HG03135 (cell line): ENCODE data around the gene MUC5B.
"Not testable (repeated sequence)": the region's sequence is repeated elsewhere in the genome, so short reads cannot be mapped to it uniquely, and the experiment has no call there.

Experiments
- ATAC-seq: cut with Tn5 transposase; IDR thresholded peaks from one replicate; pipeline ENCODE4 v1.9.1; 2021; ENCODE audit warnings: mild to moderate bottlenecking, moderate library complexity; ENCODE audit not compliant: unreplicated experiment

MUC5B gene

DNA sequence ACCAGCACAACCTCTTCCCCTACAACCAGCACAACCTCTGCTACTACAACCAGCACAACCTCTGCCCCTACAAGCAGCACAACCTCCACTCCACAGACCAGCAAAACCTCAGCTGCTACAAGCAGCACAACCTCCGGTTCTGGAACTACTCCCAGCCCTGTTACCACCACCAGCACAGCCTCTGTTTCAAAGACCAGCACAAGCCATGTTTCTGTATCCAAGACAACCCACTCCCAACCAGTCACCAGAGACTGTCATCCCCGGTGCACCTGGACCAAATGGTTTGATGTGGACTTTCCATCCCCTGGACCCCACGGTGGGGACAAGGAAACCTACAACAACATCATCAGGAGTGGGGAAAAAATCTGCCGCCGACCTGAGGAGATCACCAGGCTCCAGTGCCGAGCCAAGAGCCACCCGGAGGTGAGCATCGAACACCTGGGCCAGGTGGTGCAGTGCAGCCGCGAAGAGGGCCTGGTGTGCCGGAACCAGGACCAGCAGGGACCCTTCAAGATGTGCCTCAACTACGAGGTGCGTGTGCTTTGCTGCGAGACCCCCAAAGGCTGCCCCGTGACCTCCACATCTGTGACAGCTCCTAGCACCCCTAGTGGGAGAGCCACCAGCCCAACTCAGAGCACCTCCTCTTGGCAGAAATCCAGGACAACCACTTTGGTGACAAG lies 34.3 kb upstream of the MUC5B start:
- not testable (repeated sequence) for ATAC-seq

DNA sequence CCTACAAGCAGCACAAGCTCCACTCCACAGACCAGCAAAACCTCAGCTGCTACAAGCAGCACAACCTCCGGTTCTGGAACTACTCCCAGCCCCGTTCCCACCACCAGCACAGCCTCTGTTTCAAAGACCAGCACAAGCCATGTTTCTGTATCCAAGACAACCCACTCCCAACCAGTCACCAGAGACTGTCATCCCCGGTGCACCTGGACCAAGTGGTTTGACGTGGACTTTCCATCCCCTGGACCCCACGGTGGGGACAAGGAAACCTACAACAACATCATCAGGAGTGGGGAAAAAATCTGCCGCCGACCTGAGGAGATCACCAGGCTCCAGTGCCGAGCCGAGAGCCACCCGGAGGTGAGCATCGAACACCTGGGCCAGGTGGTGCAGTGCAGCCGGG lies 33.0 kb upstream of the MUC5B start:
- ATAC-seq = not testable (repeated sequence)

DNA sequence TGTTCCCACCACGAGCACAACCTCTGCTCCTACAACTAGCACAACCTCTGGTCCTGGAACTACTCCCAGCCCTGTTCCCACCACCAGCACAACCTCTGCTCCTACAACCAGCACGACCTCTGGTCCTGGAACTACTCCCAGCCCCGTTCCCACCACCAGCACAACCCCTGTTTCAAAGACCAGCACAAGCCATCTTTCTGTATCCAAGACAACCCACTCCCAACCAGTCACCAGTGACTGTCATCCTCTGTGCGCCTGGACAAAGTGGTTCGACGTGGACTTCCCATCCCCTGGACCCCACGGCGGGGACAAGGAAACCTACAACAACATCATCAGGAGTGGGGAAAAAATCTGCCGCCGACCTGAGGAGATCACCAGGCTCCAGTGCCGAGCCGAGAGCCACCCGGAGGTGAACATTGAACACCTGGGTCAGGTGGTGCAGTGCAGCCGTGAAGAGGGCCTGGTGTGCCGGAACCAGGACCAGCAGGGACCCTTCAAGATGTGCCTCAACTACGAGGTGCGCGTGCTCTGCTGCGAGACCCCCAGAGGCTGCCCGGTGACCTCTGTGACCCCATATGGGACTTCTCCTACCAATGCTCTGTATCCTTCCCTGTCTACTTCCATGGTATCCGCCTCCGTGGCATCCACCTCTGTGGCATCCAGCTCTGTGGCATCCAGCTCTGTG lies 30.9 kb upstream of the MUC5B start:
- not testable (repeated sequence) for ATAC-seq

DNA sequence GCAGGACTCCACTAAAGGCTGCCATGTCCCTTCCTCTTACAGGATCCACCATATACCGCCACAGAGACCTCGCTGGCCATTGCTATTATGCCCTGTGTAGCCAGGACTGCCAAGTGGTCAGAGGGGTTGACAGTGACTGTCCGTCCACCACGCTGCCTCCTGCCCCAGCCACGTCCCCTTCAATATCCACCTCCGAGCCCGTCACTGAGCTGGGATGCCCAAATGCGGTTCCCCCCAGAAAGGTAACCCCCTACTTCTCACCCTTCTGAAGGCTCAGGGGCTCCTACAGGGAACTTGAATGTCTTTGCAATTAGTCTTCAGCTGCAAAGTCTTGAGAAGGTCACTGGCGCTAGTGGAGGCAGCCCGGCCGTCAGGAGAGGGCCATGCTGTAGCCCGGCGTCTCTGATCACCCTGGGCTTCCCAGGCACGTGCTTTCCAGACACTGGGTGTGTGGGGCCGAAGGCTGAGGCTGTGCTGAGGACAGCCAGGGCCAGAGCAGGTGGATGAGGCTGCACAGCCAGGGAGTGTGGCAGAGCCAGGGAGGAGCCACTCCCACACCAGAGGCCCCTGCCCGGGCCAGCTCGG lies 30.0 kb upstream of the MUC5B start:
- no peak for ATAC-seq

DNA sequence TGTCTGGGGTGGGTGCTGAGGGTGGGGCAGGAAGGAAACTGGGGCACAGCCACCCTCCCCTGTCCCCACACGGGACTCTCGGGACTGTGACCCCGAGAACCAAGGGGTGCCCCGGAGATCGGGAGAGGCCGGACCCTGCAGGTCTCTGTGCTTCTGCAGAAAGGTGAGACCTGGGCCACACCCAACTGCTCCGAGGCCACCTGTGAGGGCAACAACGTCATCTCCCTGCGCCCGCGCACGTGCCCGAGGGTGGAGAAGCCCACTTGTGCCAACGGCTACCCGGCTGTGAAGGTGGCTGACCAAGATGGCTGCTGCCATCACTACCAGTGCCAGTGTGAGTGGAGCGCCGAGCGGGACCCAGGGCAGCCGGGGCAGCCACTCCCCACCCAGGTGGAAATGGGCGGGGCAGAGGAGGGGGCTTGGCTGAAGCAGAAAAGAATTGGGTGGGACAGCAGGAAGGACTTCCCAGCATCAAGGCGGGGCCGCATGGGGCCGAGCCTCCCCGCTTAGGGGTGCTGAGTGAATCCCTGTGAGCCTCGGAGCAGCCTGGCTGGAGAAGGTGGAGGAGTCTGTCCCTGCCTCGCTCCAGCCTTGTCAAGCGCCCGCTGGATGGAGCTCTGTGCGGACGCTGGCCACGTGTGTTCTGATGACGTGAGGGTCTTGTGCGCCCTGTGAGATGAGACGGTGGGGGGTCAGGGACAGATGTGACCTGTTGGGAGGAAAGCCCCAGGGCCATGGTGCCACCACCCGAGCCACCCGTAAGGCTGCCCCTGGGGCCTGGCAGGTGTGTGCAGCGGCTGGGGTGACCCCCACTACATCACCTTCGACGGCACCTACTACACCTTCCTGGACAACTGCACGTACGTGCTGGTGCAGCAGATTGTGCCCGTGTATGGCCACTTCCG lies 29.3 kb upstream of the MUC5B start:
- ATAC-seq = no peak

DNA sequence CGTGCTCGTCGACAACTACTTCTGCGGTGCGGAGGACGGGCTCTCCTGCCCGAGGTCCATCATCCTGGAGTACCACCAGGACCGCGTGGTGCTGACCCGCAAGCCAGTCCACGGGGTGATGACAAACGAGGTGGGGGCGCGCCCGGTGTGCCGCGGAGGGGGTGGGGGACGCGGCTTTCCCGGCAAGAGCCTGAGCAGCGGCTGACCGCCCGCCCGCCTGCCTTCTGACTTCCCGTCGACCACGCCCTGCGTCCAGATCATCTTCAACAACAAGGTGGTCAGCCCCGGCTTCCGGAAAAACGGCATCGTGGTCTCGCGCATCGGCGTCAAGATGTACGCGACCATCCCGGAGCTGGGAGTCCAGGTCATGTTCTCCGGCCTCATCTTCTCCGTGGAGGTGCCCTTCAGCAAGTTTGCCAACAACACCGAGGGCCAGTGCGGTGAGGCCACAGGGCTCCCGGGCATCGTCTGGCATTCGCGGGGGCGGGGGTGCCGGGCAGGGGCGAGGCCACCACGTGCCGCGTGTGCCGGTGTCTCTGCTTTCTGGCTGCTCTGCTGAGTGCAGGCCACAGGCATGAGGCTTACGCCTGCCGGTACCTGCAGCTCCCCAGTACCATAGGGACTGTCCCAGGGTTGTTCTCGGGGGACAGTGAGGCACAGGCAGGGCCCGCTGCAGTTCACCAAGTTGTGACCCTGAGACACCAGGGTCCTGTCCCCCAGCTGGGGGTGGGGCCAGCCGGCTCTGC lies 28.5 kb upstream of the MUC5B start:
- ATAC-seq = no peak

DNA sequence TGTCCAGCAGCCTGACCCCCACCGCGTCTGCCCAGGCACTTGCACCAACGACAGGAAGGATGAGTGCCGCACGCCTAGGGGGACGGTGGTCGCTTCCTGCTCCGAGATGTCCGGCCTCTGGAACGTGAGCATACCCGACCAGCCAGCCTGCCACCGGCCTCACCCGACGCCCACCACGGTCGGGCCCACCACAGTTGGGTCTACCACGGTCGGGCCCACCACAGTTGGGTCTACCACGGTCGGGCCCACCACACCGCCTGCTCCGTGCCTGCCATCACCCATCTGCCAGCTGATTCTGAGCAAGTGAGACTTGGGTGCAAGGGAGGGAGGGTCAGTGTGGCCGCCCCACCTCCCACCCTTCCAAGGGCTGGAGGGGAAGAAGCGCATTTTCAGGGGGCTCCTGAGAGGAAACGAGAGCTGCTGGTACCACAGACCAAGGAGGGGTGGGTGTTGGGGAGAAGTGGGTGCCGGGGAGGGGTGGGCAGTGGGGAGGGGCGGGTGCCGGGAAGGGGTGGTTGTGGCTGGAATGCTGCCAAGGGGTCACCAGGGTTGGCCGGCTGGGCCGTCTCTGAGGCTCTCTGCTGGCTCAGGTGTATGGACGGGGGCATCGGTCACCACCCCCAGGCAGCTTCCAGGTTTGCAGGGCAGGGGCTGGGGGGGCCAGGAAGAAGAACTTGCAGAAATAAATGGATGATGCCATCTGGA lies 27.7 kb upstream of the MUC5B start:
- no peak for ATAC-seq

DNA sequence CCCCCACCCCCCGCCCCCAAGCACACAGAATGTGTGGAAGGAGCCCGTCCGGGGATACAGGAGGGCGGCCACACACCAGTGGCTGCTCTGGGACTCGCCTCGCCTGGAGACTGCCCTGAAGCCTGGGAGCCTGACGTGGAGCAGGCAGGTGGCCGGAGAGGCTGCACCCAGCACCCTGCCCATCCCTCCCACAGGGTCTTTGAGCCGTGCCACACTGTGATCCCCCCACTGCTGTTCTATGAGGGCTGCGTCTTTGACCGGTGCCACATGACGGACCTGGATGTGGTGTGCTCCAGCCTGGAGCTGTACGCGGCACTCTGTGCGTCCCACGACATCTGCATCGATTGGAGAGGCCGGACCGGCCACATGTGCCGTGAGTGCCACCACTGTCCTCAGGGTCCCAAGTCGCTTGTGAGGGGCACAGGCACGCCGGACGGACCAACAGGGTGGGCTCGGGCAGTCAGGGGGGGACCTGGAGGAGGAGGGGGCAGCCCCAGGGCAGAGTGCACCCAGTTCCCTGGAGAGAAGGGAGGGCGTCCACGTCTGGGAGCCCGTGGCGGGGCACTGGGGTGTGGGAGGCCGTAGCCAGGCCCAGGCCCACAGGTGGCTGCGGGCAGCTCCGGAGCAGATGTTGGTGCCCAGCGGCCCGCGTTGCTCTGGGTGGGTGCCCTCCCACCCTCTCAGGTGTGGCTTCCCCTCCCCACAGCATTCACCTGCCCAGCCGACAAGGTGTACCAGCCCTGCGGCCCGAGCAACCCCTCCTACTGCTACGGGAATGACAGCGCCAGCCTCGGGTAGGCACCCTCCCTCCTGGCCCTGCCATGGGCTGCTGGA lies 27.0 kb upstream of the MUC5B start:
- ATAC-seq = no peak

DNA sequence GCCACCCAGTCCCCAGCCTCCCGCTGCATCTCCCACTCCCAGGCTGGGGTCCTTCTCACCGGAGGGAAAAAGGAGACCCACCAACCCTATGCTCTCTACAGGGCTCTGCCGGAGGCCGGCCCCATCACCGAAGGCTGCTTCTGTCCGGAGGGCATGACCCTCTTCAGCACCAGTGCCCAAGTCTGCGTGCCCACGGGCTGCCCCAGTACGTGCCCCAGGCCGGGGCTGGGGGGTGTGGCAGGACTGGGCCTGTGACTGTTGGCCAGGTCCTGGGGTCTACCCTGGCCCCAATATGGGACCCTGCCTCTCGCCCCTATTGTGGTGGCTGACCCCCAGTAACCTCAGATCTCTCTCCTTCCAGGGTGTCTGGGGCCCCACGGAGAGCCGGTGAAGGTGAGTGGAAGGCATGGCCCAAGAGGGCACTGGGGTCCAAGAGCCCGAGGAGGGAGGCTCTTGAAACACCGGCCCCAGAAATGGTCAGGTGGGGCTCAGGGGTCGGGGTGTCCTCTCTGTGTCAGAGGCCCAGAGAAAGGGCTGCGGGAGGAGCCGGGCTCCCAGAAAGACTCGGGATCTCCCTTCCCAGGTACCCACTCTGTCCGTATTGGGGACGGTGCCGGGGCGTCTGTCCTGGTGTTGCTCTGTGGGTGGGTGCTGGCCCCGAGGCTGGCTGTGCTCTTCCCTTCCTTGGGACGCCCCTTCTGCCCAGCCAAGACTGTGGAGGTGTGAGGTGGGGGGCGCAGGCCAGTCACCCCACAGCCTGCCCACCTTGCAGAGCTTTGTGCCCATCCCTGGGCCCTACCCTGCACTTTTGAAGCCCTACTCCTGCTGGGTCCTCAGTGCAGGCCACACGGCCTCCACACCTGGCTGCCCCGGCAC lies 26.1 kb upstream of the MUC5B start:
- no peak for ATAC-seq

DNA sequence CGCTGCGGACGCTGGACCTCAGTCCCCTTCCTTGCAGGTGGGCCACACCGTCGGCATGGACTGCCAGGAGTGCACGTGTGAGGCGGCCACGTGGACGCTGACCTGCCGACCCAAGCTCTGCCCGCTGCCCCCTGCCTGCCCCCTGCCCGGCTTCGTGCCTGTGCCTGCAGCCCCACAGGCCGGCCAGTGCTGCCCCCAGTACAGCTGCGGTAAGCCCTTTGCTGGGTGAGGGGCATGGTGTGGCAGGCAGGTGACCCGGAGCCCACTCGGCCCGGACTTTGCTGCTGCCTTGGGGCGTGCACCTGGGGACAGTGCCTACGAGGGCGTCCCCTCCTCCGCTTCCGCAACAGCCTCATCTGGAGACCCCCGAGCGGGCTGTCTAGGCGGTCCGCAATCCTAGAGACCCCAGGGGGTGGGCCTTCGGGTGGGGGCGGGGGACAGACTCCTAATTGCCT lies 25.4 kb upstream of the MUC5B start:
- ATAC-seq = no peak

DNA sequence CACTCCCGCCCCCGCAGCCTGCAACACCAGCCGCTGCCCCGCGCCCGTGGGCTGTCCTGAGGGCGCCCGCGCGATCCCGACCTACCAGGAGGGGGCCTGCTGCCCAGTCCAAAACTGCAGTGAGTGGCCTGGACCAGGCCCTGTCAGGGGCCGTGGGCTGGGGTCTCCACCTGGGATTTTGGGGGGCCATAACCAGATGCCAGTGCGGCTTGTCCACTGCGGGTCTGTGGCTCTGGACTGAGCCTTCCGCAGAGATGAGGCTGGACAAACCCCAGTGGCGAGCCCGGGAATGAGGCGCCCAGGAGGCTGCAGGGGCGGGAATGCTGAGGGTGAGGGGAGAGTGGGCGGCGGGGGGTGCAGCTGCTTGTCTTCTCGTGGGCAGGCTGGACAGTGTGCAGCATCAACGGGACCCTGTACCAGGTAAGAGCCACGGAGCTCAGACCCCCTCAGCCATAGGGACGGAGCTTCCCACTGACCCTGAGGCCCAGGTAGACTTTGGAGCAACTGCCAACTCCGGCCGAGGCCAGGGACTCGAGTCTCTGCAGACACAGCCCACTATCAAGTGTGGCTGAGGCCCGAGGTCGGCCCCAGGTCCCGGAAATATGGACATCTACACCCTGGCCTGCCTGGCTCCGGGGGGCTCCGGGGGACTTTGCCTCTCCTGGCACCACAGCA lies 24.8 kb upstream of the MUC5B start:
- no peak for ATAC-seq

DNA sequence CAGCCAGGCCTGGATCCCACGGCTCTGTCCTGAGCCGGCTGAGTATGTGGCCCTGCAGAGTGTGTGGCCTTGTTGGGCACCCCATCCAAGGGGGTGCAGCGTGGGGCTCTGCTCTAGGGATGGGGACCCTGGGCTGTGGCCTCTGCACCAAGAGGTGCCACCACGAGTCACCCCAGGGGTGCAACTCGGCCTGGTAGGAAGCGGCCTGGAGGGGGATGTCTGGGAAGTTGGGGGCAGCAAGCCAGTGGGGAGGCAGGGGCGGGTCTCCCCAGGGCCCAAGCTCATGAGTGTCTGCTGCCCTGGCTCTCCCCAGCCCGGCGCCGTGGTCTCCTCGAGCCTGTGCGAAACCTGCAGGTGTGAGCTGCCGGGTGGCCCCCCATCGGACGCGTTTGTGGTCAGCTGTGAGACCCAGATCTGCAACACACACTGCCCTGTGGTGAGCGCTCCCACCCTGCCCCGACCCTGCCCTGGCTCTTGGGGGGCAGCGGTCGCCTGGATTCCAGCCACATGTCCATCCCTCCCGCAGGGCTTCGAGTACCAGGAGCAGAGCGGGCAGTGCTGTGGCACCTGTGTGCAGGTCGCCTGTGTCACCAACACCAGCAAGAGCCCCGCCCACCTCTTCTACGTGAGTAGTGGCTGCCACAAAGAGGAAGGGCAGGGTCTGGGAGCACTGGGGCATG lies 24.2 kb upstream of the MUC5B start:
- no peak for ATAC-seq

DNA sequence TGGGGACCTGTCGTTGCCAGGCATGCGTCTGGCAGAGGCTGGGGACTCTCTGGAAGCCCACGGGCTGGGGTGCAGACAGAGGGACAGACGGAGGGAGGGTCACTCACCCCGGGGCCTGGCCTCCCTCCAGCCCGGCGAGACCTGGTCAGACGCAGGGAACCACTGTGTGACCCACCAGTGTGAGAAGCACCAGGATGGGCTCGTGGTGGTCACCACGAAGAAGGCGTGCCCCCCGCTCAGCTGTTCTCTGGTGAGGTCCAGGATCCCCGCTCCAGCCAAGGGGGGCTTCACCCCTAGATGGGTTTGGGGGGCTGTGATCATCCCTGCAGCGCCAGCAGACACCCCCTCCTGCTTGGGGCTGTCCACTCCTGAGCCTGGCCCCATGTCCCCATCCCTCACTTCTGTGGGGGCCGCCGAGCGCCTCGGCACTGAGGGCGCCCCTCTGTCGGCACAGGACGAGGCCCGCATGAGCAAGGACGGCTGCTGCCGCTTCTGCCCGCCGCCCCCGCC lies 23.6 kb upstream of the MUC5B start:
- no peak for ATAC-seq

DNA sequence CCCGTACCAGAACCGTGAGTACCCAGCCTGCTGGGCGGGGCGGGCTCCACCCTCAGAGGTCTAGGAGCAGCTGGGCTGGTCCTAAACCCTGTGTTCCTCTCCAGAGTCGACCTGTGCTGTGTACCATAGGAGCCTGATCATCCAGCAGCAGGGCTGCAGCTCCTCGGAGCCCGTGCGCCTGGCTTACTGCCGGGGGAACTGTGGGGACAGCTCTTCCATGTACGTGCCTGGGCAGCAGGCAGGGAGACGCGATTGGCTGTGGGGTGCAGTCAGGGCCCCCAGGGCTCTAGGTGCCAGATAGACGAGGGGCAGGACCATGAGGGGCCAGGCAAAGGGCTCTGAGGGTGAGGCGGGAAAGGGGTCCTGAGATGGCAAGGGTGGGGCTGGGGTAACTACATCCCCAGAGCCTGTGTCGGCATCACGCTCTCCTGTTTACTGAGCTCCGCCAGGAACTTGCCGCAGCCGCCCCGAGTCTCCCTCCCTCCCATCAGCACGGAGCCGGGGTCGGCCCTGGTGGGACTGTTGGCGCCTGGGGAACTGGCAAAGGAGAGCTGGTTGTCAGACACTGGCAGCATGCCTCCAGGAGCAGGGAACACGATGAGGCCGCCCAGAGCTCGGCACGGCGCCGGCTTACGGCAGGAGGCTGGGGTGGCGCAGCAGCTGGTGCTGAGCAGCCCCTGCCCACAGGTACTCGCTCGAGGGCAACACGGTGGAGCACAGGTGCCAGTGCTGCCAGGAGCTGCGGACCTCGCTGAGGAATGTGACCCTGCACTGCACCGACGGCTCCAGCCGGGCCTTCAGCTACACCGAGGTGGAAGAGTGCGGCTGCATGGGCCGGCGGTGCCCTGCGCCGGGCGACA lies 22.9 kb upstream of the MUC5B start:
- ATAC-seq = no peak

DNA sequence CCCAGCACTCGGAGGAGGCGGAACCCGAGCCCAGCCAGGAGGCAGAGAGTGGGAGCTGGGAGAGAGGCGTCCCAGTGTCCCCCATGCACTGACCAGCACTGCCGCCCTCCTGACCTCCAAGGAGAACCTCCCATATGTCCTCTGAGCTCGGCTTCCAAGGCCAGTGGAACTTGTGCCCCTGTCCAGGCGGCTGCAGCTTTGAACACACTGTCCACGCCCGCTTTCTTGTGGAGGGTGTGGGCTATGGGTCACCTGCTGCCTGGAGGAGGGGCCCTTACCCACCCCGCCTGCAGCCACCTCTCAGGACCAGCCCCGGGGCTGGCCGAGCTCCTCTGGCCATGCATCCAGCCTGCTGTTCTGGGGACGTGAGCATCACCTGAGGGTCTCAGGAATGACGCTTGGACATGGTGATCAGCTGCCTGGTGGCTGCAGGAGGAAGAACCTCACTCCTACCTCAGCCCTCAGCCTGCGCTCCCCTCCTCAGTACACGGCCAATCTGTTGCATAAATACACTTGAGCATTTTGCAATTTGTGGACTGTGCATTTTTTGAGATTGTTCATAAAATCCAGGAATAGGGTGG lies 22.2 kb upstream of the MUC5B start:
- ATAC-seq = no peak
